Stomach smooth muscle (tissue), 2 donors: ENCODE results near the gene ERFE.

Source experiments
- H3K27ac ChIP-seq: one replicate; pipeline ENCODE4 v1.7.0; 2013; ENCODE audit warnings: mild to moderate bottlenecking, low read length, inconsistent platforms
- H3K27me3 ChIP-seq, 2 donors: one replicate each; pipeline ENCODE4 v1.7.0; 2013; ENCODE audit warnings: low read length in 2 of 2; ENCODE audit not compliant: insufficient read depth in 2 of 2, control insufficient read depth in 1 of 2
- H3K36me3 ChIP-seq, 2 donors: one replicate each; pipeline ENCODE4 v1.7.0; 2013; ENCODE audit warnings: low read length in 2 of 2; ENCODE audit not compliant: control insufficient read depth in 2 of 2, insufficient read depth in 2 of 2
- H3K4me1 ChIP-seq: one replicate; pipeline ENCODE4 v1.7.0; 2013; ENCODE audit warnings: low read length; ENCODE audit not compliant: control insufficient read depth, insufficient read depth
- H3K4me3 ChIP-seq, 2 donors: one replicate each; pipeline ENCODE4 v1.7.0; 2013; ENCODE audit warnings: low read length in 2 of 2
- H3K9ac ChIP-seq, 2 donors: one replicate each; pipeline ENCODE4 v1.7.0; 2013; ENCODE audit warnings: low read length in 2 of 2, mild to moderate bottlenecking in 1 of 2
- H3K9me3 ChIP-seq, 2 donors: one replicate each; pipeline ENCODE4 v1.7.0; 2013; ENCODE audit warnings: low read length in 2 of 2; ENCODE audit not compliant: control insufficient read depth in 2 of 2
- donor health status: healthy.
- donor health status: Pancreatic carcinoma.

Gene ERFE

DNA sequence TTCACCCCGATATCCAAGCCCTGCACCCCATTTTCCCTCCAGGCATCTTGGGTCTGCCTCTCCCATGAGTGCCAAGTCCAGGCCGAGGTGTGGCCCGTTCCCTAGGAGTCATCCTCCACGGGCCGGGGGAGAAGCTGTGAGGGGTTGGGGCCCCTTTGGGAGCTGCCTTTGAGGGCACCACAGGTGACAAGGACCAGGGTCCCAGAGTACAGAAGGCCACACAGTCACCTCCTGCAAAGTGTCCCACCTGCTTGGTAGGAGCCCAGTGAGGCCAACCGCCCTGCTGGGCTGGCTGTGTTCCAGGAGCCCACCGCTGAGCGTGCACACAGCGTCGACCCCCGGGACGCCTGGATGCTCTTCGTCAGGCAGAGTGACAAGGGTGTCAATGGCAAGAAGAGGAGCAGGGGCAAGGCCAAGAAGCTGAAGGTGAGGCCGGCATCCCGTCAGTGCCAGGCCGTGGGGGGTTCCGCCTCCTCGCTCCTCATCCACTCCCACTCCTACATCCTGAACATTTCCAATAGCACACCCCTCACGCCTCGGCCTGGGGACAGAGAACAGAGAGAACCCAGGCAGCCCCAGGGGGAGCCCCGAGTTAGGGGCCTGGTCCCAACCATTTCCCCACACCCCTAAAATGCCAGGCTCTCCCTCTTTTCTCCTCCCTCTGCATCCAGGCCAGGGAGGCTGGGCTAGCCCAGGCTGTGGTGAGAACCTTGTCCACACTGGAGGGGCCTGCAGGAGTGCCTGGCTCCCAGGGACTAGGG, 2.7 kb downstream of the ERFE start:
- H3K27ac ChIP-seq: no peak overlapping the region
- no peak overlapping the region for H3K4me3 ChIP-seq
- peaks cover 8% of the 10 kb centered on the region for H3K4me1 ChIP-seq
- peaks cover 13 to 32% of the 10 kb centered on the region in 2 donors for H3K27me3 ChIP-seq
- H3K9me3 ChIP-seq: no peaks in the 10 kb centered on the region
- H3K9ac ChIP-seq: no peak overlapping the region
- H3K36me3 ChIP-seq: no peaks in the 10 kb centered on the region

- H3K27ac ChIP-seq: no peak overlapping the region
- peaks cover 0 to 2% of the 10 kb centered on the region in 2 donors for H3K36me3 ChIP-seq
- peaks cover 10% of the 10 kb centered on the region for H3K4me1 ChIP-seq
- no peaks in the 10 kb centered on the region for H3K9me3 ChIP-seq
- no peak overlapping the region for H3K9ac ChIP-seq
- no peak overlapping the region for H3K4me3 ChIP-seq
- H3K27me3 ChIP-seq: peaks cover 13 to 32% of the 10 kb centered on the region in 2 donors
These were observed 3.6 kb downstream of the ERFE start for GRCh38 chr2:238162251-238162845.

- H3K27ac ChIP-seq: no peak overlapping the region
- H3K9me3 ChIP-seq: no peaks in the 10 kb centered on the region
- peaks cover 10% of the 10 kb centered on the region for H3K4me1 ChIP-seq
- no peak overlapping the region for H3K9ac ChIP-seq
- H3K36me3 ChIP-seq: peaks cover 0 to 2% of the 10 kb centered on the region in 2 donors
- H3K27me3 ChIP-seq: peaks cover 13 to 32% of the 10 kb centered on the region in 2 donors
- H3K4me3 ChIP-seq: no peak overlapping the region
These were observed 4.2 kb downstream of the ERFE start for GRCh38 chr2:238162846-238163441.

DNA sequence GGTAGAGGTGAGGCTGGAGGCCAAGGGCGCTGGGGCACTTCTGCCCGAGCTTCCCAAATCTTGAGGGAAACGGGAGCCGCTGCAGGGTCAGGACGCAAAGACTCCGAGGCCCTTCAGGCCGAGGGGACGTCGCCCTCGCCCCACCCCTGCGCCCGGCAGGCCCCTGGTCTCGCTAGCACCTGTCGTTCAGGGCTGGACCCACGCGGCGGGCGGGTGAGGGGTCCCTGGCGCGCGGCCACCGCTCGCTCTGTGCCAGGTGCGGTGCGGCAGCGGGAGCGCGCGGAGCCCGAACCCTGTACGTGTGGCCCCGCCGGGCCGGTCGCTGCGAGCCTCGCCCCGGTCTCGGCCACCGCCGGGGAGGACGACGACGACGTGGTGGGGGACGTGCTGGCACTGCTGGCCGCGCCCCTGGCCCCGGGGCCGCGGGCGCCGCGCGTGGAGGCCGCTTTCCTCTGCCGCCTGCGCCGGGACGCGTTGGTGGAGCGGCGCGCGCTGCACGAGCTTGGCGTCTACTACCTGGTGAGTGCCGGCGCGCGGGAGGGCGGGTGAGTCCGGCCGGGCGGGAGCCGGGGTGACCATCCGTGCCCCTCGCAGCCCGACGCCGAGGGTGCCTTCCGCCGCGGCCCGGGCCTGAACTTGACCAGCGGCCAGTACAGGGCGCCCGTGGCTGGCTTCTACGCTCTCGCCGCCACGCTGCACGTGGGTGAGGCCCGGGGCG, 4.9 kb downstream of the ERFE start:
- H3K4me3 ChIP-seq: peak overlapping the region in 1 of 2 donors; percentile 35
- no peak overlapping the region for H3K27ac ChIP-seq
- peaks cover 10% of the 10 kb centered on the region for H3K4me1 ChIP-seq
- peaks cover 9 to 27% of the 10 kb centered on the region in 2 donors for H3K27me3 ChIP-seq
- H3K36me3 ChIP-seq: peaks cover 0 to 4% of the 10 kb centered on the region in 2 donors
- H3K9me3 ChIP-seq: no peaks in the 10 kb centered on the region
- H3K9ac ChIP-seq: no peak overlapping the region

- Histone ChIP-seq H3K4me1 (peaks cover 17% of the 10 kb centered on the region), H3K9me3 (no peaks in the 10 kb centered on the region), H3K4me3 (no peak overlapping the region), H3K27me3 (peaks cover 9 to 19% of the 10 kb centered on the region in 2 donors), H3K27ac (no peak overlapping the region), H3K36me3 (peaks cover 10% of the 10 kb centered on the region in 2 donors), H3K9ac (no peak overlapping the region)
These were observed 6.1 kb downstream of the ERFE start for GRCh38 chr2:238164906-238165287.

DNA sequence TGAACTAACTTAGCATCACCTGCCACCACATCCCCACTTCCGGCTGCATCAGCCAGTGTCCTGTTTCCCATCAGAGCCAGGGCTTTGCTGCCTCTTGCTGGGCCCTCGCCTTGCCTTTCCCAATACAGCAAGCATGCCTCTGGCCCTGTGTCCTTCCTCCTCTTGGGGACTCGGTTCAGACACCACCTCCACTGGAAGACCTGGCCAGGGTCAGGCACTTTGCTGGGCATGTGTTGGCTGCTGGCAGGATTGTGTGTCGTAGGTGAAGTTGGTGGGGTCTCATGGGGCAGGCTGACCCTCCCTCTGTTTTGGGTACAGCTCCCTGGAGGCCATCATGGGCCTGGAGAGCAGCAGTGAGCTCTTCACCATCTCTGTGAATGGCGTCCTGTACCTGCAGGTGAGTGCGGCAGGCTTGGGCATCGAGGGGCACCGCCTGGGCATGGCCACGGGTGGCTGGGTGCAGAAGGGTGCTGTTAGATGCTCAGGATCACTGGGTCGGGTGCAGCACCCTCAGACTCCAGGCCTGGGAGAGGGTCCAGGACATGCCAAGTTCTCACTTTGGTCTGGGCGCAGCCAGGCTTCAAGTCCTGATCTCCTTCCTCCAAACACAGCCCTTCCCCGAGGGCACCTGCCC, 6.6 kb downstream of the ERFE start:
- no peak overlapping the region for H3K9ac ChIP-seq
- no peaks in the 10 kb centered on the region for H3K9me3 ChIP-seq
- H3K4me1 ChIP-seq: peaks cover 22% of the 10 kb centered on the region
- no peak overlapping the region for H3K4me3 ChIP-seq
- peaks cover 8 to 14% of the 10 kb centered on the region in 2 donors for H3K27me3 ChIP-seq
- peaks cover 13 to 15% of the 10 kb centered on the region in 2 donors for H3K36me3 ChIP-seq
- no peak overlapping the region for H3K27ac ChIP-seq

DNA sequence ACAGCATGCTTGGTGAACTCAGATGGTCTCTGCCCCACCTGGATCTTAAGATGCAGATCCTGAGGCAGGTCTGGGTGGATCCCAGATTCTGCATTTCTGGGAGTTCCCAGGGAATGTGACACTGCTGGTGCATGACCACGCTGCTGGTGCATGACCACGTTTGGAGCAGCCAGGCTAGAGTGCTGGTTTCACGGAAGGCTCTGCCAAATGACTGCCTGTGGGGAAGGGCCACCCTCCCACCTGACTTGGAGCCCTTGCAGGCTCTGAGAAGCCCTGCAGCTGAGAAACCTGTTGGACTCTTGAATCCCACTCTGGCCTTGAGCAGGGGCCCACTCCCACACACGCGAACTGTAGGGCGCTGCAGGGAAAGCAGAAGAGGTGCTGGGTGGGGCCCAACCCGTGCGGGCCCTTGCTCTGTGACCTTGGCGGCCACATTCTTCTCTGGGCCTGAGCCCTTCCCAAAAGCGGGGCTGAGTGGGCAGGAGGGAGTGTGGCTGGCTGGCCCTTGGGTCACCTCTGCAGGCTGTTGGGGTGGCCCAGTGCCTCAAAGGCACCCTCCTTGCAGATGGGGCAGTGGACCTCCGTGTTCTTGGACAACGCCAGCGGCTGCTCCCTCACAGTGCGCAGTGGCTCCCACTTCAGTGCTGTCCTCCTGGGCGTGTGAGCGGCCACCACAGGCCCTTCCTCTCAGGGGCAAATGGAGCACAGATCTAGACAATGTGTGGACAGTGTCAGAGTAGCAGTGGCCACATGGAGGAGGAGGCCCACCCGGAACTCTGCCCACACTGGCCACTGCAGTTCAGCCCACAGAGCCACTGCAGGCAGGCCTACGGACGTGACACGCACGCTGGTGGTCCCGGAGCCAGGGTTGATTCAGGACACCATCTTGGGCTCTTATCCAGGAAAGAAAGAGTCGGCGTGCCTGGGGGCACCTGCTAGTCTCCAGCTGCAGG, 7.9 kb downstream of the ERFE start:
- no peak overlapping the region for H3K27ac ChIP-seq
- H3K36me3 ChIP-seq: peaks cover 17 to 21% of the 10 kb centered on the region in 2 donors
- peaks cover 25% of the 10 kb centered on the region for H3K4me1 ChIP-seq

DNA sequence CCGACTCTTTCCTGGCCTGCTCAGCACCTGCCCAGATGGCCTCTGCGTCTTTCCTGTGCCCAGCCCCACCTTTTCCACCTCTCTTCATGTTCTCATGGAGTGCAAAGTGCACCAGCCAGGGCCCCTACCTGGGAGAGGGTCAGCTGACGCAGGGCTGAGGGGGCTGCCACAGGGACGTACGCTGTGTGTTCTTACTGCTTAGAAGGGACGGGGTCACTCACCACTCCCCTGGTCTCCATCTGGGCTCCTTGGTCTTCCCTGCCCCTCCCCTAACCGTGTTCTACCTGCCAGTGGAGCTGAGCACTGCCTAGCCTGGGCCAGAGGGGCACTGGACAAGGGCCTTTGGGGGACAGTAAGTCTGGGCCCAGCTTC, 8.6 kb downstream of the ERFE start:
- Histone ChIP-seq H3K4me3 (no peak overlapping the region), H3K9me3 (no peaks in the 10 kb centered on the region), H3K27ac (no peak overlapping the region), H3K27me3 (peaks cover 6 to 14% of the 10 kb centered on the region in 2 donors), H3K36me3 (peaks cover 21 to 23% of the 10 kb centered on the region in 2 donors), H3K4me1 (peaks cover 25% of the 10 kb centered on the region), H3K9ac (no peak overlapping the region)

More for the DNA sequence above, 7.9 kb downstream of the ERFE start:
- no peaks in the 10 kb centered on the region for H3K9me3 ChIP-seq
- H3K27me3 ChIP-seq: peaks cover 6 to 14% of the 10 kb centered on the region in 2 donors
- H3K4me3 ChIP-seq: no peak overlapping the region
- H3K9ac ChIP-seq: no peak overlapping the region

- peaks cover 5 to 14% of the 10 kb centered on the region in 2 donors for H3K27me3 ChIP-seq
- peaks cover 25% of the 10 kb centered on the region for H3K4me1 ChIP-seq
- H3K4me3 ChIP-seq: no peak overlapping the region
- no peaks in the 10 kb centered on the region for H3K9me3 ChIP-seq
- no peak overlapping the region for H3K9ac ChIP-seq
- no peak overlapping the region for H3K27ac ChIP-seq
- H3K36me3 ChIP-seq: peaks cover 26 to 28% of the 10 kb centered on the region in 2 donors
These were observed 9.0 kb downstream of the ERFE start for GRCh38 chr2:238167761-238168160.
